ENCODE data around the gene AKNA. TPM values are rescaled to one million over a fixed set of nuclear protein-coding genes. Genes with fewer than 3 reads are reported as not detected.

Gene AKNA
- total RNA-seq, 1 donor from 2014 or later = 297 TPM

DNA sequence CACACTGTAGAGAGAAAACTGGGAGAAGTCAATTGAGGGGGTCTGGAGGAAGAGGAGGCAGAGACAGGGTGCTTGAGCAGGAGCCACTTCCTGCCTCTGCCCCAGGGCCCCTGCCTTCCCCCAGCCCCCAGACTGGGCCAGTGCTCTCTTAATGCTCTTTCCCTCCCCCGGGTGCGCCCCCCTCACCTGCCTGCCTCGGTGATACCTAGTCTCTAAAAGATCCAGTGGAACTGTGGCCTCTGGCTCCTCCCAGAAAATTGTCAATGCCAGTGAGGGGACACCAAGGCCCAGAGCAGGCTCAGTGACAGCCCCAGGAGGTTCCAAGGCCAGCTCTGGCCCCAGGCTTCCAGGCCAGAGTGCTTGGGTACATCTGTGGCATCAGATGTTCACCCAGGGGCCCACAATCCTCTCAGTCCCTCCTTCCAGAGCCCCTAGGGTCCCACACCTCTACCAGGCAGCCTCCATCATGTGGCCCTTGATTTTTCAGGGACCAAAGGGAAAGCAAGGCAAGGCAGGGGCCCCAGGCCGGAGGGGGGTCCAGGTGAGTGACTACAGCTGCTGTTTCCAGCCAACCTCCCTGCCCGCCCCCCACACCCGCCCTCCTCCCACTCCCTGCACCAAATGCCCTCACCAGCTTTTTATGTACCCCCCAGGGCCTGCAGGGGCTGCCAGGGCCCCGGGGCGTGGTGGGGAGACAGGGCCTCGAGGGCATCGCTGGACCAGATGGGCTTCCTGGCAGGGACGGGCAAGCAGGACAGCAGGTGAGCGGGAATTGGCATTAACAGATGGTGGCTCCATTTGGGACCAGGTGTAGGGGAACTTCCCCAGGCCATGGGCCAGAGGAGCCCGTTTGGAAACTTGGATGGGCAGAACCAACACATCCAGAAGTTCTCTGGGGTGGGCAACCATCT, 98.0 kb downstream of the AKNA start:
- intact Hi-C loops (cut with micrococcal nuclease) = no loop called here

DNA sequence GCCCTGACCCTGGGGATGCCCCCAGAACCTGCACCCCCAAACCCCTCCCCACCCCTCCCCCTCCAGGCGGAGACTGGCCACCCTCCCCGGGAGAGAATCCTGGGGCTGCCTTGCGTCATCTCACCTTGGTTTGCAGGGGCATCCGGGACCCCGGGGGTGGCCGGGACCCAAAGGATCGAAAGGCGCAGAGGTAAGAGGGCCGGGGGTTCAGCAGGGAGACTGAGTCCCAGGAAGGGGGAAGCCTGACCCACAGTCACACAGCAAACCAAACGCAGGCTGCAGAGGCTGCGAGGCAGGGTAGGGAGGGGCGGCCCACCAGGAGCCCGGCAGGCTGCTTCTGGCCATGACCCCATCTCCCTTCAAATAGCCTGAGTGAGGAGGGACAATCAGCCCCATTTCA, 98.7 kb downstream of the AKNA start:
- intact Hi-C loops (cut with micrococcal nuclease) = no loop called here

- intact Hi-C loops (cut with micrococcal nuclease) = no loop called here
Measured at GRCh38 chr9:114288193-114289091, 99.3 kb downstream of the AKNA start.

DNA sequence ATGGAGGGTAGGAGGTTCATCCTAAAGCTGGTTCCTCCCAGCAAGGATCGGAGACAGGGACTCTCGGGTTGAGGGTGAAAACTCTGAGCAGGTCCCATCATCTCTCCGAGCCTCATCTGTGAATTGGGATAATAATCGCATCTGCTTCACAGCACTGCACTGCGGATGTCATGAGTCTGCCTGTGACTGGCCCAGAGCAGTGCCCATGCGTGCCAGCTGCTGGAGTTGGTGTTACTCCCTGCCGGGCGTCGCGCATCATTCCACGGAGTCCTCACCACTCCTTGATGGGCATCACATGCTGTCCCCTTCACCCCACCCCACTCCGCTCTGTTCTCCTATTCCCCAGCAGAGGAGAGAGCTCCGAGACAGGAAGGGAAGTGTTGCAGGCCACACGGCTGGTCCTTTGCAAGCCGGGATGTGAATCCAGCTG, 100.0 kb downstream of the AKNA start:
- intact Hi-C loops (cut with micrococcal nuclease) = no loop called here

DNA sequence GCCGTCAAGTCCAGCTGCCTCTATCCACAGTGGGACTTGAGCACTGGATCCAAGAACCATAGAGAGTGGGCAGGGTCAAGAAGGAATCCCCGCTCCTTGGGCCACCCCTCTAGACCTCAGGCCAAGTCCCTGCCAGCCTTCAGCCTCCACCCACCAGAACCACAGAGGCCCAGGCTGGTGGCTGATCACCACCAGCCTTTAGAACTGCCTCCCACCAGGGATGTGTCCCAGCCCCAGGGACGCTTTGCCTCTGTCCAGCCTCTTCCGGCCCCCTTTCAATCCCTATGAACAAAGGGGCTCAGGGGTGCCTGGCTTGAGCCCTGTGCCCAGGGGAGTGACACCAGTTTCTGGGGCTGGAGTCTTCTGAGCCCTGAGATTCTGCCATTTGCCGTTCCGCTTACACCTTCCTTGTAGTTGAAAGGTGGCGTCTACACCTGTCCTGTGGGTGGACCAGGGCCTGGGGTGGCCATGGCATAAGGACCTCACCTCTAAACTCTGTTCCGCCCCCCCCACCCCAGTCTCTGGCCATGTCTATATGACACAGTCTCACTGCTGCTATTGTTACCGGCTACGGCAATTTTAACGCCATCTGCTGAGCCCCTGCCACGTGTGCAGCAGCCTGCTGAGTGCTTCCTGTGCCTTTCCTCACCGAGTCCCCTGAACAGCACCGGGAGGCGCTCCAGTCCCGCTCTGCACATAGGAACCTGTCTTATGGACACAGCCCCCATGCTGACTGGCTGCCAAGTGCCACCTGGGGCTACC, 100.6 kb downstream of the AKNA start:
- intact Hi-C loops (cut with micrococcal nuclease) = no loop called here

DNA sequence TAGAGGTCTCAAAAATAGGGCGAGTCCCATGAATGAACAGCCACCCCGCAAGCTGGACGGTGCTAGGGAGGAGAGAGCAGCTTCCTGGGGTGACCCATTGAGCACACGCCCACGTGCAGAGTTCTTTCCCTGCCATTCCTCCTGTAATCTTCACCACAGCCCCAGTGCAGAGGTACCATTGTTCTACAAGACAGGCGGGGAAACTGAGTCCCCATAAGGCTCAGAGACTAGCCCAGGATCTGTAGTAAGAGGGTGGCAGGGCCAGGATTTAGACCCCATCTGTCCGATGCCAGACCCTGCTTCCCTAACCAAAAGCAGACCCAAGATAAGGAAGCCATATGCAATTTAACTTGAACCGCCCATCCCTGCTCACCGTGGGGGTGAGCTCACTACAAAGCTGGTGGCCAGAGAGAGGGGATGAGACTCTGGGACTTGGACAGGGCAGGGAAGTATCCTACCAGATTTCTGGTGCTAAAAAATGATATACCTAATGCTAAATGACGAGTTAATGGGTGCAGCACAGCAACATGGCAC, 101.6 kb downstream of the AKNA start:
- intact Hi-C loops (cut with micrococcal nuclease) = no loop called here

- intact Hi-C loops (cut with micrococcal nuclease) = no loop called here
Measured at GRCh38 chr9:114285166-114285867, 102.5 kb downstream of the AKNA start.

GRCh38 chr9:114284316-114285060, 103.3 kb downstream of the AKNA start:
- intact Hi-C loops (cut with micrococcal nuclease) = no loop called here

Other genes starting within 250 kb of the AKNA start
- gene COL27A1, start 232.4 kb downstream of the AKNA start, total RNA-seq = 0.50 and 0.82 TPM in 2 replicates
- not detected in 2 replicates for gene ORM1, start 64.9 kb downstream of the AKNA start, total RNA-seq
- not detected in 2 replicates for gene ORM2, start 58.1 kb downstream of the AKNA start, total RNA-seq
- gene WHRN, start 117.5 kb upstream of the AKNA start, total RNA-seq = 0.39 and 0.52 TPM in 2 replicates
- gene ATP6V1G1, start 199.8 kb upstream of the AKNA start, total RNA-seq = 76.6 and 77.6 TPM in 2 replicates
- 17.0 and 17.5 TPM in 2 replicates for gene TMEM268, start 223.3 kb upstream of the AKNA start, total RNA-seq